ENCODE results near the gene MSTO1. TPM values are rescaled to one million over a fixed set of nuclear protein-coding genes. Genes with fewer than 3 reads are reported as not detected.
"Not testable (repeated sequence)": the region's sequence is repeated elsewhere in the genome, so short reads cannot be mapped to it uniquely, and the experiment has no call there.

MSTO1 gene
- total RNA-seq, 1 experiment from 2014 or later = 140 TPM

GRCh38 chr1:155650231-155650757 lies 40.3 kb downstream of the MSTO1 start:
- peaks cover 16% of the 10 kb centered on the region for H3K36me3 Mint-ChIP-seq (ENCODE audit: insufficient read depth, unreplicated experiment)
- ChIA-PET CTCF (interaction anchor here (0.7 to 2.5 kb wide), 6 partner anchors 13 to 458 kb away, joined by 4 to 8 read pairs (median 4); no protein-coding TSS in a partner anchor), POLR2A (interaction anchor here (0.8 to 2.0 kb wide), 10 partner anchors 17 to 389 kb away, joined by 3 to 11 read pairs (median 4); partner anchors contain the start of genes ASH1L and MSTO1)

GRCh38 chr1:155651861-155652661 lies 42.0 kb downstream of the MSTO1 start:
- ChIA-PET POLR2A (interaction anchor here (0.7 to 2.0 kb wide), 23 partner anchors 10 to 523 kb away, joined by 3 to 11 read pairs (median 4); partner anchors contain the start of genes ASH1L, CLK2, ENTREP3 and MSTO1), CTCF (interaction anchor here (0.5 to 2.5 kb wide), 9 partner anchors 11 to 722 kb away, joined by 3 to 8 read pairs (median 5); no protein-coding TSS in a partner anchor)
- peak; percentile 43 for DNase-seq (ENCODE audit: unreplicated experiment)
- peaks cover 34% of the 10 kb centered on the region for H3K4me1 Mint-ChIP-seq (ENCODE audit: insufficient read depth, unreplicated experiment)
- peak overlapping the region; percentile 70 for H3K4me3 Mint-ChIP-seq (ENCODE audit: unreplicated experiment)
- BruUV-seq (replicated peaks) = no TSS peak
- no peaks in the 10 kb centered on the region for H3K27me3 Mint-ChIP-seq (ENCODE audit: insufficient read depth, unreplicated experiment)
- no peaks in the 10 kb centered on the region for H3K9me3 Mint-ChIP-seq (ENCODE audit: unreplicated experiment)
- TF ChIP-seq CTCF (IDR thresholded peaks at IDR 0.05; ENCODE audit: unreplicated experiment) = no peak
- H3K27ac Mint-ChIP-seq (ENCODE audit: low read depth, unreplicated experiment) = peak overlapping the region; percentile 76
- intact Hi-C loops (cut with micrococcal nuclease) = loop anchor here (10.0 kb wide), 1 partner anchor 403 kb away; the partner anchor contains the start of genes LAMTOR2 and UBQLN4
- H3K36me3 Mint-ChIP-seq (ENCODE audit: insufficient read depth, unreplicated experiment) = peaks cover 14% of the 10 kb centered on the region

More at GRCh38 chr1:155650231-155650757, 40.3 kb downstream of the MSTO1 start:
- no TSS peak for BruUV-seq (replicated peaks)
- Mint-ChIP-seq H3K4me1 (ENCODE audit: insufficient read depth, unreplicated experiment) (peaks cover 51% of the 10 kb centered on the region), H3K4me3 (ENCODE audit: unreplicated experiment) (peak overlapping the region; percentile 9), H3K27ac (ENCODE audit: low read depth, unreplicated experiment) (no peak overlapping the region), H3K9me3 (ENCODE audit: unreplicated experiment) (no peaks in the 10 kb centered on the region), H3K27me3 (ENCODE audit: insufficient read depth, unreplicated experiment) (no peaks in the 10 kb centered on the region)
- DNase-seq (ENCODE audit: unreplicated experiment) = peak; percentile 75
- intact Hi-C loops (cut with micrococcal nuclease) = loop anchor here (10.0 kb wide), 1 partner anchor 405 kb away; the partner anchor contains the start of genes LAMTOR2 and UBQLN4
- TF ChIP-seq CTCF (IDR thresholded peaks at IDR 0.05; ENCODE audit: unreplicated experiment) = no peak

- Mint-ChIP-seq H3K4me1 (ENCODE audit: insufficient read depth, unreplicated experiment) (peaks cover 34% of the 10 kb centered on the region), H3K36me3 (ENCODE audit: insufficient read depth, unreplicated experiment) (peaks cover 23% of the 10 kb centered on the region), H3K9me3 (ENCODE audit: unreplicated experiment) (no peaks in the 10 kb centered on the region), H3K27me3 (ENCODE audit: insufficient read depth, unreplicated experiment) (no peaks in the 10 kb centered on the region), H3K4me3 (ENCODE audit: unreplicated experiment) (no peak overlapping the region), H3K27ac (ENCODE audit: low read depth, unreplicated experiment) (no peak overlapping the region)
- no peak for DNase-seq (ENCODE audit: unreplicated experiment)
- ChIA-PET POLR2A (interaction anchor here (0.7 to 1.3 kb wide), 3 partner anchors 11 to 30 kb away, joined by 3 to 4 read pairs (median 3); no protein-coding TSS in a partner anchor), CTCF (interaction anchor here (0.6 to 1.6 kb wide), 2 partner anchors 10 to 76 kb away, joined by 3 to 6 read pairs; no protein-coding TSS in a partner anchor)
- intact Hi-C loops (cut with micrococcal nuclease) = loop anchor here (10.0 kb wide), 1 partner anchor 402 kb away; the partner anchor contains the start of genes LAMTOR2 and UBQLN4
- BruUV-seq (replicated peaks) = no TSS peak
- no peak for TF ChIP-seq CTCF (IDR thresholded peaks at IDR 0.05; ENCODE audit: unreplicated experiment)
Observed at GRCh38 chr1:155652951-155653350, 42.9 kb downstream of the MSTO1 start.

GRCh38 chr1:155657463-155657862 lies 47.4 kb downstream of the MSTO1 start:
- no peak overlapping the region for H3K27ac Mint-ChIP-seq (ENCODE audit: low read depth, unreplicated experiment)
- no peaks in the 10 kb centered on the region for H3K27me3 Mint-ChIP-seq (ENCODE audit: insufficient read depth, unreplicated experiment)
- BruUV-seq (replicated peaks) = no TSS peak
- H3K4me1 Mint-ChIP-seq (ENCODE audit: insufficient read depth, unreplicated experiment) = peaks cover 1% of the 10 kb centered on the region
- no peak for DNase-seq (ENCODE audit: unreplicated experiment)
- intact Hi-C loops (cut with micrococcal nuclease) = loop anchor here (10.0 kb wide), 1 partner anchor 397 kb away; the partner anchor contains the start of genes LAMTOR2 and UBQLN4
- H3K9me3 Mint-ChIP-seq (ENCODE audit: unreplicated experiment) = no peaks in the 10 kb centered on the region
- peaks cover 56% of the 10 kb centered on the region for H3K36me3 Mint-ChIP-seq (ENCODE audit: insufficient read depth, unreplicated experiment)
- POLR2A ChIA-PET = no interaction called here
- H3K4me3 Mint-ChIP-seq (ENCODE audit: unreplicated experiment) = no peak overlapping the region
- TF ChIP-seq CTCF (IDR thresholded peaks at IDR 0.05; ENCODE audit: unreplicated experiment) = no peak
- CTCF ChIA-PET = no interaction called here

- peaks cover 94% of the 10 kb centered on the region for H3K36me3 Mint-ChIP-seq (ENCODE audit: insufficient read depth, unreplicated experiment)
- H3K27ac Mint-ChIP-seq (ENCODE audit: low read depth, unreplicated experiment); H3K4me1 Mint-ChIP-seq (ENCODE audit: insufficient read depth, unreplicated experiment); CTCF ChIA-PET; BruUV-seq (replicated peaks); H3K9me3 Mint-ChIP-seq (ENCODE audit: unreplicated experiment); H3K27me3 Mint-ChIP-seq (ENCODE audit: insufficient read depth, unreplicated experiment); intact Hi-C loops (cut with micrococcal nuclease); DNase-seq (ENCODE audit: unreplicated experiment); H3K4me3 Mint-ChIP-seq (ENCODE audit: unreplicated experiment): not testable (repeated sequence)
- POLR2A ChIA-PET = interaction anchor here (0.6 kb wide), 1 partner anchor 13 kb away, joined by 3 read pairs; no protein-coding TSS in a partner anchor
Observed at GRCh38 chr1:155661239-155661638, 51.2 kb downstream of the MSTO1 start.
